DND-41 (cell line): ENCODE results near the gene PPEF1.

ENCODE experiments used
- ATAC-seq: fragments of 200-7000 bp; cut with Tn5 transposase; 3 replicates; pipeline ENCODE4 v1.9.1; 2021; ENCODE audit warnings: low read depth; ENCODE audit not compliant: insufficient read depth
- DNase-seq: peaks from one replicate; pipeline ENCODE4 v3.0.0-alpha.2; 2020
- H2AFZ ChIP-seq: 2 replicates; pipeline ENCODE4 v1.6.0; 2012; ENCODE audit warnings: low read depth, low read length
- H3K27ac ChIP-seq: 2 replicates; pipeline ENCODE4 v1.5.1; 2012; ENCODE audit warnings: low read length, inconsistent platforms
- H3K27me3 ChIP-seq: fragments of 200-600 bp; sonication (generic); 2 replicates; pipeline ENCODE4 v1.6.0; 2012; ENCODE audit warnings: low read length, mild to moderate bottlenecking, inconsistent platforms; ENCODE audit not compliant: insufficient read depth, poor library complexity
- H3K36me3 ChIP-seq: 2 replicates; pipeline ENCODE4 v1.5.1; 2012; ENCODE audit warnings: low read length, inconsistent platforms; ENCODE audit not compliant: insufficient read depth
- H3K4me1 ChIP-seq: 2 replicates; pipeline ENCODE4 v1.5.1; 2012; ENCODE audit warnings: mild to moderate bottlenecking, low read length; ENCODE audit not compliant: insufficient read depth
- H3K4me2 ChIP-seq: 2 replicates; pipeline ENCODE4 v1.6.0; 2012; ENCODE audit warnings: mild to moderate bottlenecking, moderate library complexity, low read length, inconsistent platforms; ENCODE audit not compliant: insufficient read depth
- H3K4me3 ChIP-seq, 2 experiments: fragments of 200-600 bp in 1 of 2; shearing (Covaris generic) in 1 of 2; 2 replicates each; pipeline ENCODE4 v1.5.1; 2012 to 2016; ENCODE audit warnings: inconsistent platforms in 2 of 2, low read length in 2 of 2, mild to moderate bottlenecking in 2 of 2, low read depth in 1 of 2, moderate library complexity in 1 of 2
- H3K79me2 ChIP-seq: 2 replicates; pipeline ENCODE4 v1.6.0; 2012; ENCODE audit warnings: low read length, inconsistent platforms; ENCODE audit not compliant: insufficient read depth
- H3K9ac ChIP-seq: 2 replicates; pipeline ENCODE4 v1.6.0; 2012; ENCODE audit warnings: low read depth, mild to moderate bottlenecking, inconsistent platforms, low read length, moderate library complexity
- H3K9me3 ChIP-seq: 2 replicates; pipeline ENCODE4 v1.5.1; 2012; ENCODE audit warnings: low read length, moderate library complexity, mild to moderate bottlenecking, inconsistent platforms; ENCODE audit not compliant: insufficient read depth, severe bottlenecking
- H4K20me1 ChIP-seq: 2 replicates; pipeline ENCODE4 v1.6.0; 2012; ENCODE audit warnings: low read length; ENCODE audit not compliant: insufficient read depth
- CTCF ChIP-seq: IDR thresholded peaks from 2 replicates; pipeline ENCODE4 v1.5.1; 2012; ENCODE audit warnings: borderline replicate concordance, low read length, moderate library complexity, mild to moderate bottlenecking; ENCODE audit not compliant: poor library complexity, severe bottlenecking; ENCODE audit errors: extremely low read depth
- EZH2 ChIP-seq: IDR thresholded peaks from 3 replicates; pipeline ENCODE4 v1.6.1; 2012; ENCODE audit warnings: borderline replicate concordance, low read depth, mild to moderate bottlenecking, moderate library complexity, low read length, inconsistent platforms; ENCODE audit not compliant: severe bottlenecking

Gene PPEF1

GRCh38 chrX:18687856-18688495, 19.5 kb upstream of the PPEF1 start:
- no peaks in the 10 kb centered on the region for H3K9me3 ChIP-seq
- TF ChIP-seq CTCF = no peak
- TF ChIP-seq EZH2 = no peak
- no peaks in the 10 kb centered on the region for H3K4me1 ChIP-seq
- no peak overlapping the region for H3K9ac ChIP-seq
- H3K4me2 ChIP-seq = no peak overlapping the region
- no peak for ATAC-seq
- H2AFZ ChIP-seq = no peak overlapping the region
- H3K27me3 ChIP-seq = no peaks in the 10 kb centered on the region
- no peaks in the 10 kb centered on the region for H3K79me2 ChIP-seq
- H3K27ac ChIP-seq = no peak overlapping the region
- H4K20me1 ChIP-seq = no peaks in the 10 kb centered on the region
- no peaks in the 10 kb centered on the region for H3K36me3 ChIP-seq
- DNase-seq = no peak
- H3K4me3 ChIP-seq = no peak overlapping the region

GRCh38 chrX:18691431-18691830, 16.0 kb upstream of the PPEF1 start:
- Histone ChIP-seq H3K4me2 (no peak overlapping the region), H3K9me3 (no peaks in the 10 kb centered on the region), H3K4me3 (no peak overlapping the region), H3K36me3 (no peaks in the 10 kb centered on the region), H3K79me2 (no peaks in the 10 kb centered on the region), H3K27ac (no peak overlapping the region), H3K4me1 (no peaks in the 10 kb centered on the region), H3K27me3 (no peaks in the 10 kb centered on the region), H4K20me1 (no peaks in the 10 kb centered on the region), H2AFZ (no peak overlapping the region), H3K9ac (no peak overlapping the region)
- ATAC-seq (no peak), DNase-seq (no peak)
- TF ChIP-seq CTCF (no peak), EZH2 (no peak)

- H3K27me3 ChIP-seq = no peaks in the 10 kb centered on the region
- no peak overlapping the region for H3K27ac ChIP-seq
- no peak overlapping the region for H3K4me3 ChIP-seq
- no peaks in the 10 kb centered on the region for H3K4me1 ChIP-seq
- H4K20me1 ChIP-seq = no peaks in the 10 kb centered on the region
- no peak for ATAC-seq
- H3K9me3 ChIP-seq = no peaks in the 10 kb centered on the region
- H3K36me3 ChIP-seq = no peaks in the 10 kb centered on the region
- no peak overlapping the region for H2AFZ ChIP-seq
- H3K4me2 ChIP-seq = no peak overlapping the region
- no peaks in the 10 kb centered on the region for H3K79me2 ChIP-seq
- H3K9ac ChIP-seq = no peak overlapping the region
- no peak for DNase-seq
- no peak for TF ChIP-seq EZH2
- no peak for TF ChIP-seq CTCF
Measured at GRCh38 chrX:18692541-18692940, 14.9 kb upstream of the PPEF1 start.
